ENCODE measurements around the gene VEPH1.
A peak's percentile ranks its signal among the peaks of the same experiment; 100 is the strongest.

The VEPH1 gene

DNA sequence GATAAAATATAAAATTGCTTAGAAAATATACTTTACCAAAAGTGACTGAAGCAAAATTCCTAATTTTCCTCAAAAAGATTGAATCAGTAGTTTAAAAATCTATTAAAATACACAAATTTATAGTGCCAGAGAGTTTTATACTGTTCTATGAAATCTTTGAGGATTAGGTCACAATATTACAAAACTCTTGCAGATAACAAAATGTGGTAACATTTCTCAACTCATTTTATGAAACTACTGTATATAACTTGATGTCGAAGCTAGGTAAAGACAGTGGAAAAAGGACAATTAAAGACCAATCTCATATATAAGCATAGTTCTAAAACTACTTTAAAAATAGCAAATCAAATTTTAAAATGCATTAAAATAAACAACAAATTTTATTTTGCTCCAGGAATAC lies 15.9 kb downstream of the VEPH1 start:
- TF ChIP-seq, protein P1, sequence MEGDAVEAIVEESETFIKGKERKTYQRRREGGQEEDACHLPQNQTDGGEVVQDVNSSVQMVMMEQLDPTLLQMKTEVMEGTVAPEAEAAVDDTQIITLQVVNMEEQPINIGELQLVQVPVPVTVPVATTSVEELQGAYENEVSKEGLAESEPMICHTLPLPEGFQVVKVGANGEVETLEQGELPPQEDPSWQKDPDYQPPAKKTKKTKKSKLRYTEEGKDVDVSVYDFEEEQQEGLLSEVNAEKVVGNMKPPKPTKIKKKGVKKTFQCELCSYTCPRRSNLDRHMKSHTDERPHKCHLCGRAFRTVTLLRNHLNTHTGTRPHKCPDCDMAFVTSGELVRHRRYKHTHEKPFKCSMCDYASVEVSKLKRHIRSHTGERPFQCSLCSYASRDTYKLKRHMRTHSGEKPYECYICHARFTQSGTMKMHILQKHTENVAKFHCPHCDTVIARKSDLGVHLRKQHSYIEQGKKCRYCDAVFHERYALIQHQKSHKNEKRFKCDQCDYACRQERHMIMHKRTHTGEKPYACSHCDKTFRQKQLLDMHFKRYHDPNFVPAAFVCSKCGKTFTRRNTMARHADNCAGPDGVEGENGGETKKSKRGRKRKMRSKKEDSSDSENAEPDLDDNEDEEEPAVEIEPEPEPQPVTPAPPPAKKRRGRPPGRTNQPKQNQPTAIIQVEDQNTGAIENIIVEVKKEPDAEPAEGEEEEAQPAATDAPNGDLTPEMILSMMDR (IDR thresholded peaks at IDR 0.05; ENCODE audit: low read depth, low read length, missing control alignments): no peak
- in situ Hi-C loops (cut with HindIII; ENCODE audit: low pct_ligation_motif_present, low sequenced_read_pairs): no loop called here
- DNase-seq: no peak
- Histone ChIP-seq H3K4me3 (ENCODE audit: low read depth, low read length) (no peak overlapping the region), H3K27ac (no peak overlapping the region), H3K27me3 (replicated peaks) (no peaks in the 10 kb centered on the region), H3K36me3 (replicated peaks) (no peaks in the 10 kb centered on the region)

DNA sequence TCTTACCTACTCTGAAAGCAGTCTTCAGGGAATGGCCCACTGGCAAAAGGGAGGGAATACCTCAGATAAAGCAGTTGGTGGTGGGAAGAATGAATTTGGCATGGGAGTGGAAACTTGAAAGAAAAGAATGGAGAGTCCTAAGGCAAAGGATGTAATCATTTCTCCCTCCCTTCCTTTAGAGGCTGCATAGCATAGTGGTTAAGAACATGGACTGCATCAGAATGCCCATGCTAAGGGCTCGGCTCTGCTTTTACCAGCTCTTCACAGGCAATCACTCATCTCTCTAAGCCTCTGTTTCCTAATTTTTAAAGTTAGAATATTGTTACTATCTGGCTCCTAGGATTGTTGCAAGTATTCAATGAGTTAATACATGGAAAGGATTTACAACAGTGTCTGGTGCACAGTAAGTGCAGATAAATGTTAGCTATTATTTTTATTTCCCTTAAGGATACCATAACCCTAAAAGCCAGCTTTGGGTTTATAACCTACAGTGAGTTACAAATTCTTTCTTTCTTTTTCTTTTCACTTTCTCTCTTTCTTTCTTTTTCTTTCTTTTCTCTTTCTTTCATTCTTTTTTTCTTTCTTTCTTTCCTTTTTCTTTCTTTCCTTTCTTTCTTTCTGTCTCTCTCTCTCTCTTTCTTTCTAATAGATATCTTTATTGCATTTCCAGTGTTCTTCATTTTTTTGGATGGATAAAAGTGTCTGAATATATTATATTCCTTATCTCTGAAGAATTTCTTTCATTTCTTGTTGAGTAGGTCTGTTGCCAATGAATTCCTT lies 23.6 kb downstream of the VEPH1 start:
- TF ChIP-seq, protein P1 (IDR thresholded peaks at IDR 0.05; ENCODE audit: low read depth, low read length, missing control alignments): no peak
- DNase-seq: no peak
- Histone ChIP-seq H3K27me3 (replicated peaks) (no peaks in the 10 kb centered on the region), H3K27ac (no peak overlapping the region), H3K4me3 (ENCODE audit: low read depth, low read length) (no peak overlapping the region), H3K36me3 (replicated peaks) (no peaks in the 10 kb centered on the region)
- in situ Hi-C loops (cut with HindIII; ENCODE audit: low pct_ligation_motif_present, low sequenced_read_pairs): no loop called here

DNA sequence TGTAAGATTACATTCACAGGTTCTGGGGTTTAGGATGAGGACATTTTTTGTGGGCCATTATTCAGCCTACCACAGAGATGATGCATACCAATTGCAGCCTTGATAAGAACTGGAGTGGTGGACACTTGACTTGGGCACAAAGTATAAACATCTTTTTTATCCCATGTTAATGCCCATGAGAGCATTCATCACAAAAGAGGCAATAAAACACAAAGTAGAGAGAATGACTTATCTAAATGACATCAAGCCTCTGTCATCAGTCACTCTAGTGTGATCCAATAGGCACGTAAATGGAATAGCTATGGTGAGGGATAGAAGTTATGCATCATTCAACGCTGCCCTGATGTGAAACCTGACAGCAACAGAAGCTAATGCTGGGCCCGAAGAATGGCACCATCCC lies 25.8 kb downstream of the VEPH1 start:
- Histone ChIP-seq H3K36me3 (replicated peaks) (no peaks in the 10 kb centered on the region), H3K27ac (no peak overlapping the region), H3K4me3 (ENCODE audit: low read depth, low read length) (no peak overlapping the region), H3K27me3 (replicated peaks) (no peaks in the 10 kb centered on the region)
- TF ChIP-seq, protein P1 (IDR thresholded peaks at IDR 0.05; ENCODE audit: low read depth, low read length, missing control alignments): no peak
- no peak for DNase-seq
- in situ Hi-C loops (cut with HindIII; ENCODE audit: low pct_ligation_motif_present, low sequenced_read_pairs): no loop called here

DNA sequence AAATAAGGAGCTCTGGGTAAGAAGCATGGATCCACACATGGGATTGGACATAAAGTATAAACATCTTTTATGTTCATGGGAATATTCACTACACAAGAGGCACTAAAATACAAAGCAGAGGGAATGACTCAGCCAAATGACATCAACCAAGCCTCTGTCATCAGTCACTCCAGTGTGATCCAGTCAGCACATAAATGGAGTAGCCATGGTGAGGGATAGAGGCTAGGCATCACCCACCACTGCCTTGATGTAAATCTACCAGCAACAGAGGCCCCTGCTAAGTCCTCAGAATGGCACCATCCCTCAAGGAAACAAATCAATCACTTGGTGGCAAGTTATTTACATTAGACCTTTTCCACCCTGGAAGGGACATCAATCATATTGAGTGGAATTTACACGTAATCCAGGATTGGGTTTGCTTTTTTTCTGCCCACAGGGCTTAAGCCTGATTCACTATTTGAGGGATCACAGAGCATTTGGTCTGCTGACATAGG lies 27.2 kb downstream of the VEPH1 start:
- no peak overlapping the region for H3K27ac ChIP-seq
- no peak overlapping the region for H3K4me3 ChIP-seq (ENCODE audit: low read depth, low read length)
- no peaks in the 10 kb centered on the region for H3K27me3 ChIP-seq (replicated peaks)
- in situ Hi-C loops (cut with HindIII; ENCODE audit: low pct_ligation_motif_present, low sequenced_read_pairs): no loop called here
- H3K36me3 ChIP-seq (replicated peaks): no peaks in the 10 kb centered on the region
- TF ChIP-seq, protein P1 (IDR thresholded peaks at IDR 0.05; ENCODE audit: low read depth, low read length, missing control alignments): no peak
- DNase-seq: peak; percentile 67

DNA sequence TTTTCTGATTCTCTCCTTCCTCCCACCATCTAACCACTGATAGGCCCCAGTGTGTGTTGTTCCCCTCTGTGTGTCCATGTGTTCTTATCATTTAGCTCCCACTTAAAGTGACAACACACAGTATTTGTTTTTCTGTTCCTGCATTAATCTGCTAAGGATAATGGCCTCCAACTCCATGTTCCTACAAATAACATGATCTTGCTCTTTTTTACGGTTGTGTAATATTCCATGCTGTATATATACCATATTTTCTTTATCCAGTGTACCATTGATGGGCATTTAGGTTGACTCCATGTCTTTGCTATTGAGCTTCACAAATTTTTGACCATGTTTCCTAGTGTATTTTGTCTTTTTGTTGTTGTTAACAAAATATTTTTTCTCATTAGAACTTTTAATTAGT lies 30.6 kb downstream of the VEPH1 start:
- Histone ChIP-seq H3K4me3 (ENCODE audit: low read depth, low read length) (no peak overlapping the region), H3K27me3 (replicated peaks) (no peaks in the 10 kb centered on the region), H3K36me3 (replicated peaks) (no peaks in the 10 kb centered on the region), H3K27ac (no peak overlapping the region)
- in situ Hi-C loops (cut with HindIII; ENCODE audit: low pct_ligation_motif_present, low sequenced_read_pairs): no loop called here
- TF ChIP-seq, protein P1 (IDR thresholded peaks at IDR 0.05; ENCODE audit: low read depth, low read length, missing control alignments): no peak
- DNase-seq: no peak

DNA sequence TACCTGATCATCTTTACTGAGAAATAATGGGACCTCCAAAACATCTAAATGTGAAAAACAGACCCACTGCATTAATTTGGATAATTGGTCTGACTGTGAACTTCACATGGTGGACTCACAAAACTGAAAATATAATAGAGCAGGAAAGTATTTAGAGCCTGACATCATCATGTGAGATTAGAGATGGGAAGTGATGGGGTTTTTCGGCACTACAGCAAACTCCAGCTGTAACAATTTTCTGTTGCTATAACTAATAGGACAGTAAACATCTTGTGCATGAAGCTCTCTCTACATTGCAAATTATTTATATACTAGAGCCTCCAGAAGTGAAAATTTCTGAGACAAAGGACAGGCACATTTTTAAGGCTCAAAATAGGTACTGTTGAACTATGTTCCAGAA lies 32.2 kb downstream of the VEPH1 start:
- in situ Hi-C loops (cut with HindIII; ENCODE audit: low pct_ligation_motif_present, low sequenced_read_pairs): no loop called here
- H3K27ac ChIP-seq: no peak overlapping the region
- no peak for DNase-seq
- TF ChIP-seq, protein P1 (IDR thresholded peaks at IDR 0.05; ENCODE audit: low read depth, low read length, missing control alignments): no peak
- no peaks in the 10 kb centered on the region for H3K36me3 ChIP-seq (replicated peaks)
- no peak overlapping the region for H3K4me3 ChIP-seq (ENCODE audit: low read depth, low read length)
- H3K27me3 ChIP-seq (replicated peaks): no peaks in the 10 kb centered on the region

Data from brain microvascular endothelial cell (primary cell).